ENCODE results near the gene UPP2.

GRCh38 chr2:158100411-158100810 lies 1.3 kb upstream of the UPP2 start:
- TF ChIP-seq CTCF (IDR thresholded peaks at IDR 0.05) (no peak), POLR2A (IDR thresholded peaks at IDR 0.05) (no peak), POLR2AphosphoS5 (IDR thresholded peaks at IDR 0.05) (no peak), EP300 (IDR thresholded peaks at IDR 0.05) (no peak)
